Measurements from ENCODE around the gene ARHGAP44.
"Not testable (repeated sequence)": the region's sequence is repeated elsewhere in the genome, so short reads cannot be mapped to it uniquely, and the experiment has no call there.

Gene ARHGAP44

DNA sequence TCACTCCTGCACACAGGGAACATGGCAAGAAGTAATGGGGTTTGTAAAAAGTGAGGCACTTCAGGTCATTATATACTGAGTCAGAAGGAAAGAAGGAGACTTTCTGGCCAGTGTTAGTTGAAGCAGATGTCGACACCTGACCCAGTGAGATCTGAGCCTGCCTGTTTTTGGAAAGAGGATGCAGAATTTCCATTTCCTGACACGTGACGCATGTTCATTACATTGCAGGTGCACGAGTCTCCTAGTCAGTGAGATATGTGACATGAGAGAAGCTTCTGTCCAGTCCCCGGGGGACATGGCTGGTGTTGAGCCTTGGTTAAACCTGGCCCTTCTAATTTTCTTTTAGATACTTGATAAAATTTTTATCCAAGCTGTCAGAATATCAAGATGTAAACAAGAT lies 166.2 kb downstream of the ARHGAP44 start:
- H3K4me3 Mint-ChIP-seq: no peak overlapping the region
- H3K27ac Mint-ChIP-seq: no peak overlapping the region
- H3K36me3 Mint-ChIP-seq: peaks cover 41% of the 10 kb centered on the region
- H3K9me3 Mint-ChIP-seq: peaks cover 5% of the 10 kb centered on the region
- no peaks in the 10 kb centered on the region for H3K4me1 Mint-ChIP-seq
- no peaks in the 10 kb centered on the region for H3K27me3 Mint-ChIP-seq
- ATAC-seq: peak; percentile 25

DNA sequence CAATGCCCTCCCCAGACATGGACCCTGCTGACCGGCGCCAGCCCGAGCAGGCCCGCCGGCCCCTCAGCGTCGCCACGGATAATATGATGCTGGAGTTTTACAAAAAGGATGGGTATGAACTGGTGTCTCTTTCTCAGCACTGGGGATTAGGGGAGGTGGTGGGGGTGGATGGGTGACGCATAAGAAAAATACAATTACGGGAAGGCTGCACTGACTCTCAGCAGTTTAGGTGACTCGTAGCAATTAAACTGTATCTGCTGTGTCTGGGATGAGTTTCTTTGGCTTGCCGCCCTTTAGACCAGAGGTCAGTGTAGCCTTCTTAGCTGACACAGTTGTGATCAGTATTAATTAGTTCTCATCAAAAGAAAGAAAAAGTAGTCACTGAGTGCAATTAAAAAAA lies 169.5 kb downstream of the ARHGAP44 start:
- Mint-ChIP-seq H3K27me3 (no peaks in the 10 kb centered on the region), H3K27ac (no peak overlapping the region), H3K36me3 (peaks cover 36% of the 10 kb centered on the region), H3K4me1 (no peaks in the 10 kb centered on the region), H3K4me3 (no peak overlapping the region), H3K9me3 (peaks cover 5% of the 10 kb centered on the region)
- no peak for ATAC-seq

DNA sequence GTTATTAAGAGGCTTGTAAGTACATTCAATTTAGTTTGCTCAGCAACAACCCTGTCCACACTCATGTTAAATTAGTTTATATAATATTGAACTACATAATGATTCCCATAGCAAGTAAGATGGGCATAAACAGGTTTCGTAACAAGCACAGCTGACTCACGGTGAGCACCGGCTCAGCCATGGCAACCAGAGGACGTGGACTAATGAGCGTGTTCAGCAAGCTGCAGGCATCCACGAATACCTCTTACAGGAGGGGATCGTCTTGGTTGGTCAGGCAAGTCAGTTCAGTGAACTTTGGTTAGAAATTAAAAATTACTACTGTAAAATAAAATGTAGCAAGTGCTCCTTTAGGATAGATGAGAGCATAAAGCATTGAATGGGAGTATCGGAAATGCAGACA lies 170.1 kb downstream of the ARHGAP44 start:
- H3K9me3 Mint-ChIP-seq: peaks cover 5% of the 10 kb centered on the region
- no peak for ATAC-seq
- H3K36me3 Mint-ChIP-seq: peaks cover 31% of the 10 kb centered on the region
- H3K4me1 Mint-ChIP-seq: no peaks in the 10 kb centered on the region
- H3K4me3 Mint-ChIP-seq: no peak overlapping the region
- no peak overlapping the region for H3K27ac Mint-ChIP-seq
- H3K27me3 Mint-ChIP-seq: no peaks in the 10 kb centered on the region

GRCh38 chr17:12961655-12962054 lies 172.4 kb downstream of the ARHGAP44 start:
- peaks cover 5% of the 10 kb centered on the region for H3K9me3 Mint-ChIP-seq
- H3K4me1 Mint-ChIP-seq: no peaks in the 10 kb centered on the region
- no peaks in the 10 kb centered on the region for H3K27me3 Mint-ChIP-seq
- ATAC-seq: peak; percentile 72
- H3K36me3 Mint-ChIP-seq: peaks cover 19% of the 10 kb centered on the region
- H3K4me3 Mint-ChIP-seq: no peak overlapping the region
- H3K27ac Mint-ChIP-seq: no peak overlapping the region

GRCh38 chr17:12963505-12963904 lies 174.2 kb downstream of the ARHGAP44 start:
- ATAC-seq: peak; percentile 10
- Mint-ChIP-seq H3K36me3 (peaks cover 9% of the 10 kb centered on the region), H3K9me3 (no peaks in the 10 kb centered on the region), H3K4me1 (no peaks in the 10 kb centered on the region), H3K27me3 (no peaks in the 10 kb centered on the region), H3K4me3 (no peak overlapping the region), H3K27ac (no peak overlapping the region)

DNA sequence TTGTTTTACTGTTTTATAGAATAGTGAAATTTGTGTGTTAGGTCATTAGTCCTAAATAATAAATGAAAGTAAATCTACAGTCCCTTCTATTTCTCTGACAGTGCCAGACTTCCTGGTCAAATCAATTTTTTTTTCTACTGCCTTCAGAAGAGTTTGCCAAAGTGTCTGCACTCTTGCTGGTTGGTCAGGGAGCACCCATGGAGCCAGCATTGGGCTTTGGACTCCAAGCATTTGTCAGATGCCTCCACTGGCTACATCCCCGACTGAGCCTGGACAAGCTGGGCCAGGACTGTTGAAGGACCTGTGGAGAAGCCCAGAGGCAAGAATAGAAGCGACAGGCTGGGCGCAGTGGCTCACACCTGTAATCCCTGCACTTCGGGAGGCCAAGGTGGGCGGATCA lies 174.9 kb downstream of the ARHGAP44 start:
- H3K4me3 Mint-ChIP-seq: no peak overlapping the region
- peaks cover 4% of the 10 kb centered on the region for H3K36me3 Mint-ChIP-seq
- no peaks in the 10 kb centered on the region for H3K9me3 Mint-ChIP-seq
- H3K27me3 Mint-ChIP-seq: no peaks in the 10 kb centered on the region
- no peaks in the 10 kb centered on the region for H3K4me1 Mint-ChIP-seq
- ATAC-seq: no peak
- H3K27ac Mint-ChIP-seq: no peak overlapping the region

DNA sequence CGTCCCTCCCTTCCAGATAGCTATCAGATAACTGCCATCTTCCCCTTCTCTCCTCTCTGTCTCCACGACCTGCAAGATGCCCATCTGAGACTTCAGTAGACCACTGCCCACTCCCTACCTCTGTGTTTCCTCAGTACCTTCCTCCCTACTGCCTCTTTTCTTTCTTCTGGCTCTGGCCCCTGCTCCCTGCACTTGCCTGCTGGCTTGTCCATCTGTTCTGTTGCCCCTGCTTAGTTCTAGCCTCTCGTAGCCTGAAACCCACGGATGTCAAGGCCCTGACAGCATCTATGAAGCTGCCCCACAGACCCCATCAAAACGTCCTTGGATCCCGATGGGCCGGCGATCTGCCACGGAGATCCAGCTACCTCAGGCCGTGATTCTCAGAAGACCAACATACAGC lies 175.5 kb downstream of the ARHGAP44 start:
- Mint-ChIP-seq H3K4me1 (no peaks in the 10 kb centered on the region), H3K27me3 (no peaks in the 10 kb centered on the region), H3K4me3 (no peak overlapping the region), H3K36me3 (no peaks in the 10 kb centered on the region), H3K9me3 (no peaks in the 10 kb centered on the region), H3K27ac (no peak overlapping the region)
- no peak for ATAC-seq

- Mint-ChIP-seq H3K27me3 (no peaks in the 10 kb centered on the region), H3K36me3 (no peaks in the 10 kb centered on the region), H3K4me3 (no peak overlapping the region), H3K9me3 (no peaks in the 10 kb centered on the region), H3K27ac (no peak overlapping the region), H3K4me1 (no peaks in the 10 kb centered on the region)
- ATAC-seq: no peak
Measured at GRCh38 chr17:12965988-12966387, 176.7 kb downstream of the ARHGAP44 start.

GRCh38 chr17:12966413-12966812 lies 177.1 kb downstream of the ARHGAP44 start:
- H3K4me1 Mint-ChIP-seq: no peaks in the 10 kb centered on the region
- H3K27me3 Mint-ChIP-seq: peaks cover under 1% of the 10 kb centered on the region
- H3K9me3 Mint-ChIP-seq: no peaks in the 10 kb centered on the region
- no peaks in the 10 kb centered on the region for H3K36me3 Mint-ChIP-seq
- no peak overlapping the region for H3K4me3 Mint-ChIP-seq
- no peak for ATAC-seq
- no peak overlapping the region for H3K27ac Mint-ChIP-seq

- Mint-ChIP-seq H3K9me3 (no peaks in the 10 kb centered on the region), H3K27ac (no peak overlapping the region), H3K27me3 (peaks cover 9% of the 10 kb centered on the region), H3K4me3 (no peak overlapping the region), H3K4me1 (no peaks in the 10 kb centered on the region), H3K36me3 (no peaks in the 10 kb centered on the region)
- no peak for ATAC-seq
Measured at GRCh38 chr17:12967962-12968361, 178.7 kb downstream of the ARHGAP44 start.

GRCh38 chr17:12973496-12974004 lies 184.3 kb downstream of the ARHGAP44 start:
- H3K36me3 Mint-ChIP-seq: no peaks in the 10 kb centered on the region
- no peak overlapping the region for H3K4me3 Mint-ChIP-seq
- H3K9me3 Mint-ChIP-seq: no peaks in the 10 kb centered on the region
- H3K27me3 Mint-ChIP-seq: peaks cover 22% of the 10 kb centered on the region
- H3K4me1 Mint-ChIP-seq: peaks cover 6% of the 10 kb centered on the region
- no peak overlapping the region for H3K27ac Mint-ChIP-seq
- ATAC-seq: no peak

- ATAC-seq: peak; percentile 8
- Mint-ChIP-seq H3K27ac (no peak overlapping the region), H3K9me3 (no peaks in the 10 kb centered on the region), H3K27me3 (peaks cover 22% of the 10 kb centered on the region), H3K4me3 (no peak overlapping the region), H3K36me3 (no peaks in the 10 kb centered on the region), H3K4me1 (peaks cover 6% of the 10 kb centered on the region)
Measured at GRCh38 chr17:12974005-12974531, 184.8 kb downstream of the ARHGAP44 start.

DNA sequence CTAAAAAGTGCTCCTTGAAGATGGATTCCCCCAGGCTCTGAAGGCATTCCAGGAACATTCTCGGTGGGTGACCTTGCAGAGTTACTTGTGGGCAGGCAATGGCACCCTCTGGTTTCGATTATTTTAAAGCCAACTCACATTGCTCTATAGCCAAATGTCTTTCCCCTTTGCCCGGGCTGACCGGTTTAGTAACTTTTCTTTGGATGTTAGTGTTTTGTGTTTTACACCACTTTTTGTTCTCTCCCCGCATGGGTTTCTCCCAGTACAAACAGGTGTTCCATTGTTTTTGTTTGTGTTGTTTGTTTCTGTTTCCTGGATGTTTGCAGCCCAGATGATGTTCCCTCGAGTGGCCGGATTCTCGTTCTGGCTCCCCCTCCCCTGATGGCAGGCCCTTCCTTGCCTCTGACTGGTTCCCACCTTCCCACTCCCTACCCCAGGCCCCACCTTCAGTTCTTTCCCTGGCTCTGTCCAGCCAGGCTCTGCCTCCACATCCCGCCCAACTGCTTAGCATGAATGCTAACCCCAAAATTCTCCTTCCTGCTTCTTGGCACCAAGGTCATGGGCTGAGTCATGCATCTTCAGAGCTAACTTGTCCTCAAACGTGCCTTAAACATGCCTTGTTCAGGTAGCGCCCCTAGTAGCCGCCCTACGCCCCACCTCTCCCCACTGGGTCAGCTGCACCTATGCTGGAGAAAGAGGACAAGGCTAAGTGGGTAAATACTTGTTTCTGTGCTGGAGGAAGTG lies 187.9 kb downstream of the ARHGAP44 start:
- Mint-ChIP-seq H3K27me3 (peaks cover 14% of the 10 kb centered on the region), H3K27ac (no peak overlapping the region), H3K4me1 (peaks cover 9% of the 10 kb centered on the region), H3K9me3 (no peaks in the 10 kb centered on the region), H3K4me3 (no peak overlapping the region), H3K36me3 (peaks cover 3% of the 10 kb centered on the region)
- no peak for ATAC-seq

- H3K4me3 Mint-ChIP-seq, ATAC-seq, H3K9me3 Mint-ChIP-seq, H3K27ac Mint-ChIP-seq, H3K36me3 Mint-ChIP-seq: not testable (repeated sequence)
- Mint-ChIP-seq H3K4me1 (peaks cover 13% of the 10 kb centered on the region), H3K27me3 (peaks cover 13% of the 10 kb centered on the region)
Measured at GRCh38 chr17:12978787-12979186, 189.5 kb downstream of the ARHGAP44 start.

GRCh38 chr17:12979246-12979645 lies 189.9 kb downstream of the ARHGAP44 start:
- Mint-ChIP-seq H3K36me3 (peaks cover 7% of the 10 kb centered on the region), H3K27me3 (peaks cover 9% of the 10 kb centered on the region), H3K9me3 (no peaks in the 10 kb centered on the region)

GRCh38 chr17:12979826-12980500 lies 190.7 kb downstream of the ARHGAP44 start:
- H3K4me1 Mint-ChIP-seq: peaks cover 7% of the 10 kb centered on the region
- H3K9me3 Mint-ChIP-seq: no peaks in the 10 kb centered on the region
- H3K27me3 Mint-ChIP-seq: peaks cover 2% of the 10 kb centered on the region
- no peak overlapping the region for H3K4me3 Mint-ChIP-seq
- H3K27ac Mint-ChIP-seq: no peak overlapping the region
- H3K36me3 Mint-ChIP-seq: peaks cover 7% of the 10 kb centered on the region
- no peak for ATAC-seq

More at GRCh38 chr17:12979246-12979645, 189.9 kb downstream of the ARHGAP44 start:
- no peak for ATAC-seq
- Mint-ChIP-seq H3K27ac (no peak overlapping the region), H3K4me1 (peaks cover 11% of the 10 kb centered on the region), H3K4me3 (no peak overlapping the region)
